AG10803 (cell line): ENCODE results near the gene PRKCE.
A peak's percentile ranks its signal among the peaks of the same experiment; 100 is the strongest.

Experiments
- DNase-seq: peaks from one replicate; pipeline ENCODE4 v3.0.0; 2010; ENCODE audit warnings: low read depth
- H3K4me3 ChIP-seq: 2 replicates; pipeline ENCODE4 v1.5.1; 2011; ENCODE audit warnings: mild to moderate bottlenecking, low read length, control low read depth
- TF ChIP-seq, protein P1 (sequence below): conservative IDR thresholded peaks from 2 replicates; pipeline ENCODE4 v1.5.1; 2011; ENCODE audit warnings: mild to moderate bottlenecking, low read length, control low read depth, inconsistent platforms

Gene PRKCE

DNA sequence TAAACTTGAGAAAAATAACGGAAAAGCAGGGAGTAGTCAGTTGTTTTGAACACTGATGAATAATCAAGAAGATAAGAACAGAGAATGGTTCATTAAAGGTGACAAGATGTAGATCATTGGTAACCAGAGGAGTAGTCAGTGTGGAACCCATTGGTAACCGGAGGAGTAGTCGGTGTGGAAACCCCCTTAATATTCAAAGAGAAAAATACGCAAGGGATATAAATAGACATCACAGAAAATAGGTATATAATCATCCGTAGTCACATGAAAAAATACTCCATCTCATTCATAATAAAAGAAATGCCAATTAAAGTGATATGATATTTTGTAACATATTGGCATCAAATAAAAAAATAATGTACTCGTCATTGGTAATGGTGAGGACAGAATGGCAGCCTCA is 575.1 kb downstream of the PRKCE start:
- no peak overlapping the region for H3K4me3 ChIP-seq
- TF ChIP-seq, protein P1, sequence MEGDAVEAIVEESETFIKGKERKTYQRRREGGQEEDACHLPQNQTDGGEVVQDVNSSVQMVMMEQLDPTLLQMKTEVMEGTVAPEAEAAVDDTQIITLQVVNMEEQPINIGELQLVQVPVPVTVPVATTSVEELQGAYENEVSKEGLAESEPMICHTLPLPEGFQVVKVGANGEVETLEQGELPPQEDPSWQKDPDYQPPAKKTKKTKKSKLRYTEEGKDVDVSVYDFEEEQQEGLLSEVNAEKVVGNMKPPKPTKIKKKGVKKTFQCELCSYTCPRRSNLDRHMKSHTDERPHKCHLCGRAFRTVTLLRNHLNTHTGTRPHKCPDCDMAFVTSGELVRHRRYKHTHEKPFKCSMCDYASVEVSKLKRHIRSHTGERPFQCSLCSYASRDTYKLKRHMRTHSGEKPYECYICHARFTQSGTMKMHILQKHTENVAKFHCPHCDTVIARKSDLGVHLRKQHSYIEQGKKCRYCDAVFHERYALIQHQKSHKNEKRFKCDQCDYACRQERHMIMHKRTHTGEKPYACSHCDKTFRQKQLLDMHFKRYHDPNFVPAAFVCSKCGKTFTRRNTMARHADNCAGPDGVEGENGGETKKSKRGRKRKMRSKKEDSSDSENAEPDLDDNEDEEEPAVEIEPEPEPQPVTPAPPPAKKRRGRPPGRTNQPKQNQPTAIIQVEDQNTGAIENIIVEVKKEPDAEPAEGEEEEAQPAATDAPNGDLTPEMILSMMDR, result no peak
- no peak for DNase-seq

DNA sequence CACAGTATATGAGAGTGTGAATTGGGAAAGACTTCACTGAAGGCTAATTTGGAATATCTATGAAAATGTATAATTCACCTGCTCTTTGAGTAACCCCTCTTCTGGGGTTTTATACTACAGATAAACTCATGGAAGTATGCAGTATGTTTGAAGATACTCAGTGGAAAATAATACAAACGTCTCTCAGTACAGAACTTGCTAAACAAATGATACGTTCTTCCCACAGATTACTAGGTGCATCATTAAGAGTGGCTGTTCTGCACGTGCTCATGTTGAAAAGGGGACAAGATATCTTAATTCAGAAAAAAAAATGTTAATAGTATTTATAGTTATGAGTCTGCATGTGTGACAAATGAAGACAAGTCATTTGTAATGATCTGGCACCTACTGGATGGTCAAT is 575.5 kb downstream of the PRKCE start:
- TF ChIP-seq, protein P1, result no peak
- no peak overlapping the region for H3K4me3 ChIP-seq
- no peak for DNase-seq

DNA sequence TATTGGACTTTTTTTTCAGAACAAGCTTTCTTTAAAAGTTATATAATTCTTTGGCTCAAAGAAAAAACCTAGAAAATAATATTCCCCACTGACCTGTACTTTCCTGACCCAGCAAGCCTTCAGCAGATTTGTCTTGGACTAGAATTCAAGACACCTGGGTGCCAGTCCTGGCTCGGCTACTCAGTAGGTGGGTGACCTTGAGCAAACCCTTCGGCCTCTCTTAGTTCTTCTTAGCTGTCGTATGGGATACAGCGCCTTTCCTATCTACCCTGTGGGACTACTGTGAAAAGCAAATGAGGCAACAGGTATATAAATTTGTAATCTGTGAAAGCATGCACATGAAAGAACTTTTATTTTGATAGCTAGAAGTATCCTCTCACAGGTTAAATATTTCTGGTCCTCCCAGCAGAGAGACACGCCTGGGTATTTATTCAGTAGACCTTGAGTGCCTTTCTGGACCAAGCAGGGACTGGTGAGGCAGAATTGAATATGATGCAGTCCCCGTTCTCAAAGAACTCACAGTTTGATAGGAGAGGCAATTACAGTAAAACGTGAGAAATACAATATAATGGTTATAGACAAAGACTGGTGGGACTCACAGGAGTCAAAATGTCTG is 576.3 kb downstream of the PRKCE start:
- no peak for DNase-seq
- H3K4me3 ChIP-seq, result no peak overlapping the region
- TF ChIP-seq, protein P1, result no peak

DNA sequence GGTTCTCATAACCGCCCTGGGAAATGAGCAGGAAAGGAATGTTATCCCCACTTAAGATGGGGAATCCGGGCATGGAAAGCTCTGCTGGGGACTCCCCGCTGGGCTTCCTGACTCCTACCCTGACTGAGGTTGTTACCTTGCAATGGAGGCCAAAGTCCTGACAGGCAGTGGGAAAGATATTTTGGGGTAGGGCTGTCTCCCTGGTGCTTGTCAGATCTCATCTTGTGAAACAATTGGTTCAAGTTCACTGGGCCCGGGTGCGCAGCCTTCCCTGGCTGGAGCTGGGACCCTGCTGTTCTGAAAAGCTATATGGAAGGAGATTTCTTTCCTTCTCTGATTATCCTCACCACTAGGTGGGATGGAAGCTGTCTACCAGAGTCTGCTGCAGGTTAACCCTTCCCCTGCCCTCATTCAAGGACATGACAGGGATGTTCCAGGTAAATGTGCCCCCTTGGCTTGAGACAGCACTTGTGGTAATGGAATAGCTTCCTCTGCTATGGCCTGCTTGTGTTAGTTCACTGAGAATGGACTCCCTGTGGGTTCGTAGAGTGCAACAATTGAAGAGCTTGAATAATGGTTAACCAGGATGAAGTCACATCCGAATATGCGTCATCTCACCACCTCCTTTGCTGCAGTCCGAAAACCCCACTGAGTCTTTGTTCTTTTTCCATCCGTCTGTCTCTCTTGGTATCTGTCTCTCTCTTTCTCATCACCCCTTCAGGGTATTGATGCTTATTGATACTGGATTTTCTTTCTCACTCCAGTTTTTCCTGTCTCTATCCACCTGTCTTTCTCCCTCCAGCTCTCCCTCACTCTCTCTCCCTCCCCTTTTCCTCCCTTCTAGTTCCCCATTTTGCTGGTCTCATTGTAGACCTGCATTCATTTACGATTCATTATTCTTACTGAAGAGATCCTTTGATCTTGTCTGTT is 577.9 kb downstream of the PRKCE start:
- DNase-seq, result peak; percentile 29

DNA sequence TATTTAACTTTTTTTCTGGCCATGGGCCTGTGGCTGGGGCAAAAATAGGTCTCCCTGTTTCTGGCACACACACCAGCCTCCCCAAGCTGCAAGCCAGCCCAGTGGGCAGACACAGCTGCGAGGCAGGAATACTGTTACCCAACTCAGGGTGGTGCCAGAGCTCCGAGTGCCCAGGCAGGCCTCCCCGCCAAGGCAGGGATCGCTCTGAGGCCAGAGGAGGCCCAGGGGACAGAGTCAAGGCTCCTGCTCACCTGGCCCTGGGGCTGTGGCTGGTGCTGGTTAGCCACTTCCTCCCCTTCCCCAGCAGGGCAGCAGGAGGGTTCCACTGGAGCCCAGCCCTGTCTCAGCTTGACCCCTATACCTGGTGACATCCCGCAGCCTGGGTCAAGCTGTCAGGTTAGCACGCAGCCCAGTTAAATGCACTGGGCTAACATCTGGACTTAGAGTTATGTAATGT is 578.7 kb downstream of the PRKCE start:
- H3K4me3 ChIP-seq, result no peak overlapping the region
- TF ChIP-seq, protein P1, result no peak
- no peak for DNase-seq

More for the DNA sequence above, 577.9 kb downstream of the PRKCE start:
- no peak overlapping the region for H3K4me3 ChIP-seq
- TF ChIP-seq, protein P1, result 0 out of 2 replicates have a peak, but pooled peaks have one; percentile 8

DNA sequence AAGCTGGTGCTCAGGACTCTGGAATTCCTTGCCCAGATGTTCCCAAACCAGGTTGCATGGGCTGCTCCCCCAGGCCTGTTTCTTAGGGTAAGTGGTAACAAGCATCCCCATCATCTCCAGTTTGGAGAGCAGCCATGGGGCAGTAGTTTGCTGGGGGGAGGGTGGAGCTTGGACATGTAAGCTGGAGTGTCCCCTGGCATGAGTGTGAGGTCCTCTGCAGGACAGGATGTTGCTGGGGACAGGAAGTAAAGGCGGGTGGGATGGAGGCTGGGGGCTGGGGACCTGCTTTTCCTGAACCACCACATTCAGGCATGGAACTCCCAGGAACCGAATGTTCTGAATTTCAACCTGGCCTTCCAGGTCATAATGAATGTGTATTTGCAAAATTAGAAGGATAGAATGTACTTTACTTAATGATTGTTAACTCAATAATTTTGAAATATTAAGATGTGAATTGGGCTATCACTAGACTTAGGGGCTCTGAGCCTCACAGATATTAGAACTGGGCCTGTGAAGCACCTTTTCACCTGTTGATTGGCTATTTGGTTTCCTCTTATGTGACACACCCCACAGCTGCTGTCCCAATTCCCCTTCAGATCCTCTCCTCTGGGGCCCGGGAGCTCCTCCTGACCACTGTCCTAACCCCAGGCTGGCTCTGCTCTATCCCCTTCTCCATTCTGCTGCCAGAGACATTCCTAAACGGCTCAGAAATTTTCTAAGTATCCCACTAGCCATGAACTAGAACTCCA is 579.4 kb downstream of the PRKCE start:
- TF ChIP-seq, protein P1, result no peak
- DNase-seq, result no peak
- H3K4me3 ChIP-seq, result no peak overlapping the region
